Parathyroid adenoma (tissue), 2 donors: ENCODE measurements around the gene MAN2B2.
"Not testable (repeated sequence)": the region's sequence is repeated elsewhere in the genome, so short reads cannot be mapped to it uniquely, and the experiment has no call there.

Experiments
- H2AFZ ChIP-seq: fragments of 300-600 bp; sonication (generic); one replicate; pipeline ENCODE4 v1.7.0; 2017; ENCODE audit warnings: antibody characterized with exemption, mild to moderate bottlenecking
- H3K27ac ChIP-seq: fragments of 300-600 bp; sonication (generic); one replicate; pipeline ENCODE4 v1.7.0; 2017
- H3K27me3 ChIP-seq: fragments of 300-600 bp; sonication (generic); one replicate; pipeline ENCODE4 v1.7.0; 2017; ENCODE audit warnings: low read length; ENCODE audit not compliant: control insufficient read depth, insufficient read depth
- H3K36me3 ChIP-seq: fragments of 300-600 bp; sonication (generic); one replicate; pipeline ENCODE4 v1.7.0; 2017; ENCODE audit warnings: low read length; ENCODE audit not compliant: control insufficient read depth, insufficient read depth
- H3K4me1 ChIP-seq: fragments of 300-600 bp; sonication (generic); one replicate; pipeline ENCODE4 v1.7.0; 2017; ENCODE audit warnings: control low read depth
- H3K4me2 ChIP-seq: fragments of 300-600 bp; sonication (generic); one replicate; pipeline ENCODE4 v1.7.0; 2017; ENCODE audit warnings: low read length
- H3K4me3 ChIP-seq: fragments of 300-600 bp; sonication (generic); one replicate; pipeline ENCODE4 v1.7.0; 2017; ENCODE audit warnings: low read depth, low read length
- H3K79me2 ChIP-seq: fragments of 300-600 bp; sonication (generic); one replicate; pipeline ENCODE4 v1.7.0; 2017; ENCODE audit warnings: control low read depth
- H3K9ac ChIP-seq: fragments of 300-600 bp; sonication (generic); one replicate; pipeline ENCODE4 v1.7.0; 2017; ENCODE audit warnings: mild to moderate bottlenecking
- H3K9me3 ChIP-seq: fragments of 300-600 bp; sonication (generic); one replicate; pipeline ENCODE4 v1.7.0; 2017; ENCODE audit warnings: low read length; ENCODE audit not compliant: control insufficient read depth
- CTCF ChIP-seq: fragments of 300-600 bp; sonication (generic); IDR thresholded peaks from one replicate; pipeline ENCODE4 v1.7.0; 2017; ENCODE audit warnings: antibody characterized with exemption, mild to moderate bottlenecking
- donor health status: primary hyperparathyroidism.

Gene MAN2B2

DNA sequence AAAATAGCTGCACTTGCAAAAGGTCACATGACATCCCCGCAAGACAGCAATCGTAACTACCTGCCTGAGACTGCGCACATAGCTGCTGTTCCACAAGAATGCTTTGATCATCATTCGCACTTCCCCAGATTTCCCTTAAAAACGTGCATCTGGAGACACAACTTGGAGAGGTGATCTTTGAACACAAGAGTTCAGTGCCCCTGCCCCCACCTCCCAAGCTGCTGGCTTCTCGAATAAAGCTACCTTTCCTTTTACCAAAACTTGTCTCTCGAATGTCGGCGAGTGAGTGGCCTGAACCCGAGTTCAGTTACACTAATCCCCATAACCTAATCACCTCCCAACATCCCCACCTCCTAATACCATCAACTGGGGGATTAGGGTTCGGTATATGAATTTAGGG is 51.1 kb downstream of the MAN2B2 start:
- H3K4me3 ChIP-seq, result no peak overlapping the region
- TF ChIP-seq CTCF, result no peak
- H3K27ac ChIP-seq, result no peak overlapping the region
- H3K27me3 ChIP-seq, result no peaks in the 10 kb centered on the region
- no peak overlapping the region for H3K4me2 ChIP-seq
- no peaks in the 10 kb centered on the region for H3K9me3 ChIP-seq
- no peak overlapping the region for H3K9ac ChIP-seq
- no peaks in the 10 kb centered on the region for H3K36me3 ChIP-seq
- no peak overlapping the region for H2AFZ ChIP-seq
- no peaks in the 10 kb centered on the region for H3K79me2 ChIP-seq
- H3K4me1 ChIP-seq, result no peaks in the 10 kb centered on the region

DNA sequence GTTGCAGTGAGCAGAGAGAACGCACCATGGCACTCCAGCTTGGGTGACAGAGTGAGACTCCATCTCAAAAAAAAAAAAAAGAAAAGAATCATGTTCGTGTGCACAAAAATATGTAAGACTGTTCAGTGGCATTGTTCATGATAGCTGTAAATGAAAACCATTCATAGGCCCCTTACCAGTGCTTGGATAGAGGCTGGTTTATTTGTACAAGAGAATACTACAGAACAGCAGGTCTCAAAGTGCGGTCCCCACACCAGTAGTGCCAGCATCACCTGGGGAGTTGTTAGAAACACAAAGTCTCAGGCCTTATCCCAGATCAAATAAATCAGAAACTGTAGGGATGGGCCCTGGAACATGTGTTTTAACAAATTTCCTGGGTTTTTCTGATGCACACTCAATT is 52.8 kb downstream of the MAN2B2 start:
- H3K9ac ChIP-seq, result no peak overlapping the region
- H3K79me2 ChIP-seq, result no peaks in the 10 kb centered on the region
- no peak overlapping the region for H3K27ac ChIP-seq
- no peaks in the 10 kb centered on the region for H3K27me3 ChIP-seq
- no peak overlapping the region for H2AFZ ChIP-seq
- no peak overlapping the region for H3K4me3 ChIP-seq
- no peaks in the 10 kb centered on the region for H3K36me3 ChIP-seq
- TF ChIP-seq CTCF, result no peak
- no peaks in the 10 kb centered on the region for H3K4me1 ChIP-seq
- no peaks in the 10 kb centered on the region for H3K9me3 ChIP-seq
- no peak overlapping the region for H3K4me2 ChIP-seq

DNA sequence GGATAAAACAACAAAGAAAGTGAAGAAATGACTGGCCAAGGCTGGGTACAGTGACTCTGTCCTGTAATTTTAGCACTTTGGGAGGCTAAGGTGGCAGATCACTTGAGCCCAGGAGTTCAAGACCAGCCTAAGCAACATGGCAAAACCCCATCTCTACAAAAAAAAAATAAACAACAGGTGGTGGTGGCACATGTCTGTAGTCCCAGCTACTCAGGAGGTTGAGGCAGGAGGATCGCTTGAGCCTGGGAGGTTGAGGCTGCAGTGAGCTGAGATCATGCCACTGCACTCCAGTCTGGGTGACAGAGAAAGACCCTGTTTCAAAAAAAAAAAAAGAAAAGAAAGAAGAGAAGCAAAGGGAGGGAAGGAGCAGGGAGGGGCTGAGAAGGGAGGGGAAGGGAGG is 53.5 kb downstream of the MAN2B2 start:
- H3K36me3 ChIP-seq, H3K9me3 ChIP-seq, H2AFZ ChIP-seq, H3K4me1 ChIP-seq, H3K9ac ChIP-seq, H3K79me2 ChIP-seq, H3K27me3 ChIP-seq, H3K27ac ChIP-seq, H3K4me2 ChIP-seq, H3K4me3 ChIP-seq: not testable (repeated sequence)

DNA sequence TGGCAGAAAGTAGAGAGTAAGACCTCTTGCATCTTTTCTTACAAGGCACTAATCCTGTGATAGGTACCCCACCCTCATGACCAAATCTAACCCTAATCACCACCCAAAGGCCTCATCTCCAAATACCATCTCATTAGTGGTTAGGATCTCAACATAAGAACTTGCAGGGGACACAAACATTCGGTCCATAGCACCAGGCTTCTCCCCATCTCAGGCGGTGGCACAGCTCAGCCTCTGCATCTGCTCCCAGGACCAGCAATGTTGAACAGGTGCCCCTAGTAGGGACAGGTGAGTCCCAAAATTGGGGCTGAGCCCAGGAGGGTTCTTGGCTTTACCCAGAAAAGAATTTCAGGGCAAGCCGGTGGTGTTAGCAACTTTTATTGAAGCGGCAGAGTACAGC is 57.1 kb downstream of the MAN2B2 start:
- no peaks in the 10 kb centered on the region for H3K9me3 ChIP-seq
- H3K79me2 ChIP-seq, result no peaks in the 10 kb centered on the region
- H3K27ac ChIP-seq, result no peak overlapping the region
- no peaks in the 10 kb centered on the region for H3K27me3 ChIP-seq
- no peaks in the 10 kb centered on the region for H3K4me1 ChIP-seq
- H2AFZ ChIP-seq, result no peak overlapping the region
- H3K9ac ChIP-seq, result no peak overlapping the region
- no peaks in the 10 kb centered on the region for H3K36me3 ChIP-seq
- no peak overlapping the region for H3K4me3 ChIP-seq
- H3K4me2 ChIP-seq, result no peak overlapping the region
- TF ChIP-seq CTCF, result no peak

- Histone ChIP-seq H3K27me3 (no peaks in the 10 kb centered on the region), H3K36me3 (no peaks in the 10 kb centered on the region), H3K79me2 (no peaks in the 10 kb centered on the region), H3K4me3 (no peak overlapping the region), H2AFZ (no peak overlapping the region), H3K4me1 (no peaks in the 10 kb centered on the region), H3K4me2 (no peak overlapping the region), H3K27ac (no peak overlapping the region), H3K9me3 (no peaks in the 10 kb centered on the region), H3K9ac (no peak overlapping the region)
- TF ChIP-seq CTCF, result no peak
These were observed 58.3 kb downstream of the MAN2B2 start for GRCh38 chr4:6633091-6633906.
